Epithelial cell of esophagus (primary cell): Measurements from ENCODE around the gene RASSF3.

Source experiments
- DNase-seq: peaks from one replicate; pipeline ENCODE4 v3.0.0; 2010; ENCODE audit warnings: low read depth
- H3K4me3 ChIP-seq: 2 replicates; pipeline ENCODE4 v1.5.1; 2011; ENCODE audit warnings: mild to moderate bottlenecking, low read length, control low read depth
- TF ChIP-seq, protein P1 (sequence below): IDR thresholded peaks from 2 replicates; pipeline ENCODE4 v1.5.1; 2011; ENCODE audit warnings: low read depth, mild to moderate bottlenecking, low read length, control low read depth, inconsistent platforms; ENCODE audit not compliant: insufficient read depth; ENCODE audit errors: missing control alignments

RASSF3 gene

DNA sequence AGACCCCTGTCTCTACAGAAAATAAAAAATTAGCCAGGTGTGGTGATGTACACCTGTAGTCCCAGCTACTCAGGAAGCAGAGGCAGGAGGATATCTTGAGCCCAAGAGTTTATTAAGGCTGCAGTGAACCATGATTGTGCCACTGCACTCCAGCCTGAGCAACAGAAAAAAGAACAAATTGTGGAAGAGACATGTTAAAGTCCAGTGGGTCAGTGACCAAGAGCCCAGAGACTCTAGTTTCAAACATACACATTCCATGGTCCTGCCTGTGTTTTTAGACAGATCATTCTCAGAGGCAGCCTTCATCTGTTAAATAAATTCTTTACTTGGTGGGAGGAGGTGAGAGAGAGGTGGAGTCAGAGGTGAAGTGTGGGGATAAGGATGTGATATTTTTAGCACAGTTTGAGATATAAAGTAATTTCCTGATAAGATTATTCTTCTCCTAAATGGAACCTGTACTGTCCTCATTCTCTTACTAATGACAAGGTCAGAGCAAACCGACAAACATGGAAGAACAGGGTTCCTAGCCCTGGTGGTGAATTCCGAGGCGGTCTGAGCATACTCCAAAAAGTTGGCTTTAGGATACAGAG, 48.7 kb downstream of the RASSF3 start:
- TF ChIP-seq, protein P1, sequence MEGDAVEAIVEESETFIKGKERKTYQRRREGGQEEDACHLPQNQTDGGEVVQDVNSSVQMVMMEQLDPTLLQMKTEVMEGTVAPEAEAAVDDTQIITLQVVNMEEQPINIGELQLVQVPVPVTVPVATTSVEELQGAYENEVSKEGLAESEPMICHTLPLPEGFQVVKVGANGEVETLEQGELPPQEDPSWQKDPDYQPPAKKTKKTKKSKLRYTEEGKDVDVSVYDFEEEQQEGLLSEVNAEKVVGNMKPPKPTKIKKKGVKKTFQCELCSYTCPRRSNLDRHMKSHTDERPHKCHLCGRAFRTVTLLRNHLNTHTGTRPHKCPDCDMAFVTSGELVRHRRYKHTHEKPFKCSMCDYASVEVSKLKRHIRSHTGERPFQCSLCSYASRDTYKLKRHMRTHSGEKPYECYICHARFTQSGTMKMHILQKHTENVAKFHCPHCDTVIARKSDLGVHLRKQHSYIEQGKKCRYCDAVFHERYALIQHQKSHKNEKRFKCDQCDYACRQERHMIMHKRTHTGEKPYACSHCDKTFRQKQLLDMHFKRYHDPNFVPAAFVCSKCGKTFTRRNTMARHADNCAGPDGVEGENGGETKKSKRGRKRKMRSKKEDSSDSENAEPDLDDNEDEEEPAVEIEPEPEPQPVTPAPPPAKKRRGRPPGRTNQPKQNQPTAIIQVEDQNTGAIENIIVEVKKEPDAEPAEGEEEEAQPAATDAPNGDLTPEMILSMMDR, result no peak
- H3K4me3 ChIP-seq, result no peak overlapping the region
- no peak for DNase-seq

DNA sequence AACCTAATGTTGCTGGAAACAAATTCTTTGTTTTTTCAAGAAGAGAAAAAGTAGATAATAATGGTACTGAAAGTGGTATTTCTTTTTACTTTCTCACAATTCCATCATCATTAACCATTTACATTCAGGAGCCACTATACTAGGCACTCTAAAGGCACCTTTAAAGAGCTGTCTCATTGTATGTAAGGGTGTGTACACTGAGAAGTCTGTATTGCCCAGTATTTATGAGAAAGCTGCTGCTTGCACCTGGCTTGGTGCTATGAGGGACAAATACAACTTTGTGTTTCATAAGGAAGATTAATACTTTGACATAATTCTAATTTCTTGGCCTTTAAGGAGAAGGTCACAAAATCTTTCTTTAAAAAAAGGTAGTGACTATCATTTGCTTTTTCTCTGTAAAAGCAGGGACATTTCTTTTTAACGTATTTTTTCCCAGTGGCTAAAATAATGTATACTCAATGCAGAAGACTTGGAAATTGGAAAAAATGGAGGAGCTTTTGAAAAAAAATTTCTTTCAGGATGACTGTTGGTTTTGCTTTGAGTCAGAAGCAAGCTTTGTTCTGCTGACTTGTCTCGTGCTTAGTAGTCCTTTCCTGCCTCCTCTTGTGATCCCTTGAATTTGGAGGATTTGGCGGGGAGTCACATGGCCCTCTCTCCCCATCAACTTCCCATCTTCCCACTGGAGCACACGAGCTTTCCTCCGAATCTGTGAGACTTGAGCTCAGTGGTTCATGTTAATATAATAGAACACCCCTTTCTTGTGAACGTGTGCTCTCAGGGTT, 50.1 kb downstream of the RASSF3 start:
- no peak overlapping the region for H3K4me3 ChIP-seq
- TF ChIP-seq, protein P1, result no peak
- DNase-seq, result no peak

DNA sequence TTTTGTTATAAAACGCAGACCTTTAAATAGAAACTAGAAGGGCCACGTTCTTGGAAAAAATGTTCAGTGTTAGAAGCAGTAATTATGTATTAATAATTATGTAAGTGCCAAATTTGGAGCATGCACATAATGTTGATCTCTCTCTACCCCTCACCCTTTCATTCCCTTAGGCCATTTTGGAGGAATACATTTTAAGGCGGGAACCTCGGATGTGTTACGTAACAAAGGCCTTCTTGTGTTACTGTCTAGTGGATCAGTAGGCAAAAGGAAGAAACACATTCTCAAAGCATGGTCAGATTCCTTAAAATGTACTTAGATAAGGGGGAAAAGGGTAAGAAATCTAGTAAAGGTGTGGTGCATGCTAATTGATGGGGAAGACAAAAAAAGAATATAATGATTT, 52.7 kb downstream of the RASSF3 start:
- TF ChIP-seq, protein P1, result no peak
- no peak for DNase-seq
- H3K4me3 ChIP-seq, result no peak overlapping the region

DNA sequence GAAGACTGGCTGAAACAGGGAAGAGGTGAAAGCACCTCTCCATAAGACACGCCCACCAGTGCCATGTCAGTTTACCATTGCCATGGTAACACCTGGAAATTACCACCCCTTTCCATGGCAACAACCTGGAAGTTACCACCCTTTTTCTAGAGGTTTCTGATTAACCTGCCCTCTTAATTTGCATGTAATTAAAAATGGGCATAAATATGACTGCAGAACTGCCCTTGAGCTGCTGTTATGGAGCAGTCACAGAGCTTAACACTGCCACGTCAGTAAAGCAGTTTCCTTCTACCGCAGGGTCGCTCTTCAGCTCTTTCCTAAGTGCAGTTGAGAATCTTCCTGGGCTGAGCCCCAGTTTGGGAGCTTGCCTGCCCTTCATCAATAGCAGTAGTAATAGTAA, 55.2 kb downstream of the RASSF3 start:
- DNase-seq, result no peak
- no peak overlapping the region for H3K4me3 ChIP-seq
- TF ChIP-seq, protein P1, result no peak

DNA sequence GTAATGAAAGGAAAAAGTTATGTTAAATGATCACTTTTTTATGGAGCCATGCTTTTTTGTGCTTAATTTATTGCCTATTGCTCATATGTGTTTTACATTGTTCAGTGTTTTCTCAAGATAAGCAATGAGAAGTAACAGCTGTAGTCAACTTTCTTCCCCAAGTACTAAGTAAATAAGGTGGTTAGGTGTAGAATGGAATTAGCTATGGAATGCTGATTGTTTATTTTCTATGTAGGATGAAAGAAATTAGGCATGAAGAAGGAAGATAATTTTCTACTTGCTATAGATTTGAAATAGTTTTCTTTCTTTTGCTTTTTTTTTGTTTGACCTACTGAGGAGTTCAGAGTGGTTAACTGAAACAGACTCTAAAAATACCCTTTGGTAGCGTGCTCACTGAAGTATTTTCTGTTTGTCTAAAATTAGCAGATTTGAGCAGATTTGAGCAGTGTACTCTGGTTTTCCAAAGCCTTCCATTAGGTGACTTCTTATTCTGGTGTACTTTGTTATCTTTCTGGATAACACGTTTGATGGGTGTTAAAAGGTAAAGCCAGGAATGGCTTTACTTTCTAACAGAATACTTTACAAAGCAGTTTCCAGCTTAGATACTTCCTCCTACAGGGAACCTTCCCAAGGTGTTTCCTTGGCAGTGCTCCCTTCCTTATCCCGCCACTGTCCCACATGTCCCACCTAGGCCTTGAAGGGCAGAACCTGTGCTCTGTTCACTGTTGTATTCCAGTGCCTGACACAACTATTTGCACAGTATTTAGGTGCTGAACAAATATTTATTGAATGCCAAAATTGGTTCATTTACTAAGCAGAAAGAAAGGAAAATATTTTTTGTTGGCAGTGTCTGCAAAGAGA, 56.0 kb downstream of the RASSF3 start:
- TF ChIP-seq, protein P1, result no peak
- DNase-seq, result no peak
- H3K4me3 ChIP-seq, result no peak overlapping the region

DNA sequence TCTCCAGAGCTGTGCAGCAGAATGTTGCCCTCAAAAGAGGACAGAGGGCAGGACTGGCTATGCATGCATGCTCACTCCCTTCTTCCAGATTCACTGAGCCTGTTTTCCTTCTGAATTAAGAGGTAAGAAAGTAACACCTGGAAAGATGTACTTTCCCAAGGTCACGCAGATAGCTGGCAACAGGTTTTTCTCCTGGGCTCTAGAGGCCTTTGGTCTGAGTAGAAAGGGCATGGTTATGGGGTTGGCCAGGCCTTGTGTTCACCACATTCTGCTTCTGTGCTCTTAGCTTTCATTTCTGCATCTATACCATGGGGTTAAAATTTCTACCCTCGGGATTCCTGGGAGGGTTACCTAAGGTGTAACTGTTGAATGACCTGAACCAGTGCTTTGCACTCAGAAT, 57.5 kb downstream of the RASSF3 start:
- TF ChIP-seq, protein P1, result no peak
- DNase-seq, result no peak
- H3K4me3 ChIP-seq, result no peak overlapping the region
